ENCODE measurements around the gene IL1R2. TPM values are rescaled to one million over a fixed set of nuclear protein-coding genes. Genes with fewer than 3 reads are reported as not detected.

IL1R2 gene
- total and polyA plus RNA-seq, 2 of the 13 experiments (the other 11 are each of a cell fraction or from before 2014, with no cell fraction given), result 3.6 to 7.3 TPM

- TF ChIP-seq ARID4A (CRISPR knock-in tag; IDR thresholded peaks at IDR 0.05; ENCODE audit: borderline replicate concordance) (no peak; the same call in 1 of the 2 replicates), NR2F1 (CRISPR knock-in tag; IDR thresholded peaks at IDR 0.05) (peak in 1 of 2 experiments; percentile 55; a peak in 2 of 4 replicates), U2AF1 (optimal IDR thresholded peaks at IDR 0.05; ENCODE audit: low read depth, low read length) (no peak), ZBTB14 (CRISPR knock-in tag; IDR thresholded peaks at IDR 0.05) (no peak), REL (CRISPR knock-in tag; conservative IDR thresholded peaks at IDR 0.05) (no peak), KLF6 (CRISPR knock-in tag; IDR thresholded peaks at IDR 0.05) (0 out of 2 replicates have a peak, but pooled peaks have one; percentile 13), ZNF24 (IDR thresholded peaks at IDR 0.05) (0 out of 2 replicates have a peak, but pooled peaks have one; percentile 12), POLR2G (IDR thresholded peaks at IDR 0.05; ENCODE audit: low read depth, low read length) (no peak), ZMYM2 (CRISPR knock-in tag; IDR thresholded peaks at IDR 0.05) (peak; percentile 97), RBFOX2 (IDR thresholded peaks at IDR 0.05; ENCODE audit: low read depth, low read length) (no peak), NFRKB (IDR thresholded peaks at IDR 0.05) (no peak), CENPT (CRISPR knock-in tag; IDR thresholded peaks at IDR 0.05; ENCODE audit: low read depth) (no peak), ZNF124 (CRISPR knock-in tag; IDR thresholded peaks at IDR 0.05) (no peak), PITX1 (CRISPR knock-in tag; IDR thresholded peaks at IDR 0.05) (no peak), SALL1 (CRISPR knock-in tag; IDR thresholded peaks at IDR 0.05) (peak; percentile 72; the same call in 1 of the 2 replicates), ZBTB42 (CRISPR knock-in tag; IDR thresholded peaks at IDR 0.05) (no peak), FOXA1 (IDR thresholded peaks at IDR 0.05) (no peak), FOXA1 (CRISPR knock-in tag; IDR thresholded peaks at IDR 0.05) (peak; percentile 75), PRDM15 (CRISPR knock-in tag; IDR thresholded peaks at IDR 0.05) (no peak), TGIF2 (CRISPR knock-in tag; IDR thresholded peaks at IDR 0.05) (0 out of 2 replicates have a peak, but pooled peaks have one; percentile 31), NCOA5 (CRISPR knock-in tag; IDR thresholded peaks at IDR 0.05) (no peak), ZNF780A (CRISPR knock-in tag; IDR thresholded peaks at IDR 0.05) (no peak), EZH2 (conservative IDR thresholded peaks at IDR 0.05; ENCODE audit: low read depth, low read length) (no peak), ZFP36L1 (CRISPR knock-in tag; IDR thresholded peaks at IDR 0.05) (no peak)
These were observed 74.0 kb downstream of the IL1R2 start (continued) for GRCh38 chr2:102065675-102066252.
